HepG2 (cell line): ENCODE data around the gene ZNF442. TPM values are rescaled to one million over a fixed set of nuclear protein-coding genes. Genes with fewer than 3 reads are reported as not detected.
A peak's percentile ranks its signal among the peaks of the same experiment; 100 is the strongest.

Experiments used
- ATAC-seq: fragments of 200-7000 bp; cut with Tn5 transposase; 3 replicates; pipeline ENCODE4 v1.9.1; 2020; ENCODE audit warnings: mild to moderate bottlenecking, moderate library complexity
- BruUV-seq: library from RNA; stranded (reverse); fragments of 400-500 nt; replicated peaks from 2 replicates; lab custom pipeline; 2021; lab: Mats Ljungman, UMichigan
- CTCF ChIA-PET: fragments of 300-600 bp; formaldehyde crosslinking; extraction: SDS; loops from one replicate; lab custom pipeline; 2021; ENCODE audit warnings: low total read pairs, inconsistent platforms, low intra/inter-chr PET ratio; lab: Yijun Ruan, JAX
- POLR2A ChIA-PET: fragments of 350-600 bp; sonication (Branson Sonifier 250); formaldehyde crosslinking; loops from one replicate; lab custom pipeline; 2020; ENCODE audit warnings: antibody characterized with exemption, inconsistent platforms; lab: Yijun Ruan, JAX
- DNase-seq: peaks from one replicate; pipeline ENCODE4 v3.0.0-alpha.2; 2015; ENCODE audit warnings: low spot score
- FAIRE-seq: peaks from 3 replicates; lab custom pipeline; 2011; peaks lifted over from hg19 to GRCh38; lab: Jason Lieb, UNC
- H2AFZ ChIP-seq: one replicate; pipeline ENCODE4 v1.6.1; 2011; ENCODE audit warnings: low read length, inconsistent platforms
- H3K27ac ChIP-seq: fragments of 300-600 bp; 3 replicates; pipeline ENCODE4 v1.8.0; 2011; ENCODE audit warnings: mixed run types, mild to moderate bottlenecking, mixed read lengths, low read length, inconsistent platforms; ENCODE audit not compliant: insufficient read depth; ENCODE audit errors: extremely low read length
- H3K27me3 ChIP-seq, 2 experiments: fragments of 200-600 bp in 1 of 2; 2 replicates in 1 of 2; 3 replicates in 1 of 2; pipeline versions ENCODE4 v1.6.0 to v1.8.0; 2011; ENCODE audit warnings: low read length in 2 of 2, mild to moderate bottlenecking in 2 of 2, moderate library complexity in 2 of 2, inconsistent platforms in 1 of 2; ENCODE audit not compliant: insufficient read depth in 2 of 2, control insufficient read depth in 1 of 2
- H3K36me3 ChIP-seq, 2 experiments: fragments of 200-600 bp in 1 of 2; replicated peaks in 1 of 2; 2 replicates in 1 of 2; 3 replicates in 1 of 2; pipeline versions ENCODE4 v1.5.1 to v1.8.0; 2011; ENCODE audit warnings: low read length in 2 of 2, inconsistent platforms in 1 of 2; ENCODE audit not compliant: insufficient read depth in 2 of 2, control insufficient read depth in 1 of 2
- H3K4me1 ChIP-seq: 2 replicates; pipeline ENCODE4 v1.5.1; 2012; ENCODE audit warnings: low read length, inconsistent platforms; ENCODE audit not compliant: insufficient read depth
- H3K4me2 ChIP-seq: 2 replicates; pipeline ENCODE4 v1.6.0; 2011; ENCODE audit warnings: low read depth, low read length, inconsistent platforms
- H3K4me3 ChIP-seq, 3 experiments: fragments of 200-600 bp in 1 of 3; sonication (generic), shearing (Covaris generic) in 1 of 3; replicated peaks in 1 of 3; 2 replicates each; pipeline ENCODE4 v1.5.1; 2011 to 2016; ENCODE audit warnings: low read length in 3 of 3, inconsistent platforms in 2 of 3, low read depth in 2 of 3, mild to moderate bottlenecking in 2 of 3, control low read depth in 1 of 3, mixed read lengths in 1 of 3; ENCODE audit not compliant: insufficient read depth in 1 of 3
- H3K79me2 ChIP-seq: one replicate; pipeline ENCODE4 v1.6.1; 2011; ENCODE audit warnings: low read length, inconsistent platforms; ENCODE audit not compliant: insufficient read depth
- H3K9ac ChIP-seq: 2 replicates; pipeline ENCODE4 v1.6.0; 2011; ENCODE audit warnings: mild to moderate bottlenecking, low read depth, low read length, inconsistent platforms; ENCODE audit not compliant: insufficient read depth
- H3K9me3 ChIP-seq: 2 replicates; pipeline ENCODE4 v1.5.1; 2012; ENCODE audit warnings: mild to moderate bottlenecking, low read length
- H4K20me1 ChIP-seq: 2 replicates; pipeline ENCODE4 v1.6.0; 2011; ENCODE audit warnings: inconsistent platforms, mild to moderate bottlenecking, low read length, moderate library complexity; ENCODE audit not compliant: insufficient read depth
- ASH2L ChIP-seq: fragments of 300-600, 200-600 bp; sonication (generic); IDR thresholded peaks from 2 replicates; pipeline ENCODE4 v1.7.0; 2017; ENCODE audit warnings: low read depth, mild to moderate bottlenecking, moderate library complexity, mixed read lengths, low read length; ENCODE audit not compliant: insufficient read length
- CREB1 ChIP-seq, 2 experiments: fragments of 450-650 bp in 1 of 2; IDR thresholded peaks; 2 replicates each; pipeline ENCODE4 v1.6.1; 2016 to 2017; ENCODE audit warnings: control low read depth in 1 of 2, mild to moderate bottlenecking in 1 of 2, missing compliant biosample characterization in 1 of 2, missing genetic modification characterization in 1 of 2
- FOSL1 ChIP-seq: sonication (generic); formaldehyde crosslinking; IDR thresholded peaks from 2 replicates; pipeline ENCODE4 v1.9.0; 2021; ENCODE audit warnings: missing genetic modification reagents, borderline replicate concordance
- HNRNPLL ChIP-seq: fragments of 200-400 bp; formaldehyde crosslinking; IDR thresholded peaks from 2 replicates; pipeline ENCODE4 v1.6.1; 2017; ENCODE audit warnings: mild to moderate bottlenecking, low read depth, low read length; ENCODE audit not compliant: poor library complexity, severe bottlenecking
- JUND ChIP-seq: sonication (generic); formaldehyde crosslinking; IDR thresholded peaks from 2 replicates; pipeline ENCODE4 v1.8.0; 2022; ENCODE audit warnings: mild to moderate bottlenecking, missing genetic modification reagents
- KMT2A ChIP-seq: sonication (generic); formaldehyde crosslinking; IDR thresholded peaks from 2 replicates; pipeline ENCODE4 v1.4.0; 2020; ENCODE audit warnings: missing genetic modification reagents
- MTF1 ChIP-seq: sonication (generic); formaldehyde crosslinking; IDR thresholded peaks from 2 replicates; pipeline ENCODE4 v1.5.0; 2020; ENCODE audit warnings: missing genetic modification reagents
- TBX2 ChIP-seq: sonication (generic); formaldehyde crosslinking; IDR thresholded peaks from 2 replicates; pipeline ENCODE4 v1.5.0; 2020; ENCODE audit warnings: missing genetic modification reagents, mild to moderate bottlenecking, borderline replicate concordance
- ZBTB44 ChIP-seq: sonication (generic); formaldehyde crosslinking; IDR thresholded peaks from 2 replicates; pipeline ENCODE4 v1.4.0; 2020; ENCODE audit warnings: missing genetic modification reagents
- ZC3H13 ChIP-seq: sonication (generic); formaldehyde crosslinking; IDR thresholded peaks from 2 replicates; pipeline ENCODE4 v1.8.1; 2023; ENCODE audit warnings: mild to moderate bottlenecking, missing genetic modification reagents, moderate library complexity
- ZNF136 ChIP-seq: sonication (generic); formaldehyde crosslinking; IDR thresholded peaks from 2 replicates; pipeline ENCODE4 v1.8.1; 2022; ENCODE audit warnings: low read depth, mild to moderate bottlenecking, moderate library complexity, missing genetic modification reagents
- ZNF350 ChIP-seq: sonication (generic); formaldehyde crosslinking; IDR thresholded peaks from 2 replicates; pipeline ENCODE4 v1.4.0; 2020; ENCODE audit warnings: mild to moderate bottlenecking, low read depth, missing genetic modification reagents, borderline replicate concordance
- ZNF724P ChIP-seq: sonication (generic); formaldehyde crosslinking; IDR thresholded peaks from 2 replicates; pipeline ENCODE4 v1.8.0; 2022; ENCODE audit warnings: missing genetic modification reagents, borderline replicate concordance
- WGBS: methylation state at CpG from one replicate; pipeline ENCODE4 v1.1.6; 2017; ENCODE audit warnings: low lambda C conversion rate; 5-methylcytosine and 5-hydroxymethylcytosine counted together
- in situ Hi-C: cut with HindIII; loops from 2 replicates; pipeline ENCODE4 v1.10.0; 2017; ENCODE audit warnings: low pct_unique_long_range_greater_than_20kb; ENCODE audit not compliant: extremely low pct_ligation_motif_present
- intact Hi-C: fragments of 100-400 bp; cut with micrococcal nuclease; formaldehyde crosslinking; loops from one replicate; pipeline ENCODE4 v1.10.0; 2022; ENCODE audit not compliant: unreplicated experiment
- polyA plus RNA-seq, 8 experiments: library from polyadenylated mRNA; depleted of rRNA in 3 of 8; stranded (reverse) in 7 of 8; unstranded in 1 of 8; fragments of >200 nt; fragmentation: Illumina TruSeq in 4 of 8; extraction: Trizol in 4 of 8; gene quantifications; 2 replicates each; pipeline versions ENCODE4 v1.2.1 to v1.2.3, GENCODE V29; 2011 to 2016; ENCODE audit warnings: low read depth in 4 of 8, missing spikeins in 1 of 8, mixed read lengths in 1 of 8; ENCODE audit not compliant: insufficient read depth in 1 of 8
- total RNA-seq, 5 experiments: library from RNA; depleted of rRNA; stranded (reverse); fragments of >200 nt; fragmentation: Illumina TruSeq; extraction: Trizol; gene quantifications; 2 replicates each; pipeline ENCODE4 v1.2.3, GENCODE V29; 2016; ENCODE audit warnings: low read depth in 1 of 5
- TF ChIP-seq, protein P1 (sequence below): sonication (generic); formaldehyde crosslinking; conservative IDR thresholded peaks from 2 replicates; pipeline ENCODE4 v1.8.0; 2022; ENCODE audit warnings: low read depth, missing genetic modification reagents
- TF ChIP-seq, protein P2 (sequence below): sonication (generic); formaldehyde crosslinking; IDR thresholded peaks from 2 replicates; pipeline ENCODE4 v1.4.0; 2020; ENCODE audit warnings: missing genetic modification reagents

The ZNF442 gene
- total and polyA plus RNA-seq, 2 of the 13 experiments (the other 11 are each of a cell fraction or from before 2014, with no cell fraction given) = 1.0 to 6.0 TPM

DNA sequence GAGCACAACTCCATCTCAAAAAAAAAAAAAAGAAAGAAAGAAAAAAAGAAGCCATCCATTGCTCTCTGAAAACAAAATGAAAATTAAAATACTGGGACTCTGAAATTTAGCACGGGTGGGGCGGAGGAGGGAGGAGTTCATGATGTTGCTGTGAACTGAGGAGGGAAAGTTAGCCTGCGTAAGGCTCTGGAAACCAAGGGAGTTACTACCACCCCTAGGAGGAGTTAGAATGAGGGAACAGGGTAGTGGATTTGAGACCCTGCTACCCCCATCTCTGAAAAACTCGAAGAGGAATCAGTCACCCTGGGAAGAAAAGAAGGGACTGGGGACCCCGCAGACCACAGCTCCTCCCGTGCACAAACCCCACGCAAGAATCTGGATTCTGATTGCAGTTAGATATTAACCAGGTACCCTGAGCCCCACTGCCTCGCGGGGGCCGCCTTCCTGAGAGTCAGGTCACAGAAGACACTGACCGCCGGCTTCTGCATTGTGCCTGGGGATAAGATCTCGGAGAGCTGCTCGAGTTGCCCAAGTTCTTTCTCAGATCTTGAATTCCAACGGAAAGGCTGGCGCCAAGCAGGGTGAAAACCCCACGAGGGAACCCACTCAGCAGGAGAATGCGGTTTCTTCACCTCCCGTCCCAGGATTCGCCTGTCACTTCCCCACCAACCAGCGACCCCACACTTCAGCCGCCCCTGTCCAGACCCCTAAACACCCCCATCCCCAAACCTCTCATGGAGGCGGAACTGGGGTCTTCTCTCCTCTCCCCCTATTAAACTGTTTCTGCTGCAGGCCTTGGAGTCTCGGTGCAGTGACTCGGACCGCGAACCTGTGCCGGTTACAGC lies 870 bp downstream of the ZNF442 start:
- FAIRE-seq = no peak
- CTCF ChIA-PET = interaction anchor here (1.7 kb wide), 1 partner anchor 162 kb away, joined by 11 read pairs; no protein-coding TSS in a partner anchor
- peak overlapping the region; percentile 86 for H3K9ac ChIP-seq
- TF ChIP-seq ZNF350 (CRISPR knock-in tag) = no peak
- TF ChIP-seq JUND (CRISPR knock-in tag) = no peak
- 0 out of 2 replicates have a peak, but pooled peaks have one; percentile 9 for TF ChIP-seq ZNF136
- no peak for TF ChIP-seq ZBTB44 (CRISPR knock-in tag)
- TF ChIP-seq, protein P1, sequence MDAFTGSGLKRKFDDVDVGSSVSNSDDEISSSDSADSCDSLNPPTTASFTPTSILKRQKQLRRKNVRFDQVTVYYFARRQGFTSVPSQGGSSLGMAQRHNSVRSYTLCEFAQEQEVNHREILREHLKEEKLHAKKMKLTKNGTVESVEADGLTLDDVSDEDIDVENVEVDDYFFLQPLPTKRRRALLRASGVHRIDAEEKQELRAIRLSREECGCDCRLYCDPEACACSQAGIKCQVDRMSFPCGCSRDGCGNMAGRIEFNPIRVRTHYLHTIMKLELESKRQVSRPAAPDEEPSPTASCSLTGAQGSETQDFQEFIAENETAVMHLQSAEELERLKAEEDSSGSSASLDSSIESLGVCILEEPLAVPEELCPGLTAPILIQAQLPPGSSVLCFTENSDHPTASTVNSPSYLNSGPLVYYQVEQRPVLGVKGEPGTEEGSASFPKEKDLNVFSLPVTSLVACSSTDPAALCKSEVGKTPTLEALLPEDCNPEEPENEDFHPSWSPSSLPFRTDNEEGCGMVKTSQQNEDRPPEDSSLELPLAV = no peak
- no peak for TF ChIP-seq FOSL1 (CRISPR knock-in tag)
- peak; percentile 9 for TF ChIP-seq KMT2A (CRISPR knock-in tag)
- TF ChIP-seq ZC3H13 (CRISPR knock-in tag) = no peak
- TF ChIP-seq HNRNPLL = peak; percentile 23
- no peak for TF ChIP-seq ZNF724P (CRISPR knock-in tag)
- no peak for TF ChIP-seq CREB1 (IDR thresholded peaks at IDR 0.05)
- no peak for TF ChIP-seq CREB1 (CRISPR knock-in tag; IDR thresholded peaks at IDR 0.05)
- TF ChIP-seq MTF1 = no peak
- peak; percentile 13 for TF ChIP-seq ASH2L
- TF ChIP-seq, protein P2, sequence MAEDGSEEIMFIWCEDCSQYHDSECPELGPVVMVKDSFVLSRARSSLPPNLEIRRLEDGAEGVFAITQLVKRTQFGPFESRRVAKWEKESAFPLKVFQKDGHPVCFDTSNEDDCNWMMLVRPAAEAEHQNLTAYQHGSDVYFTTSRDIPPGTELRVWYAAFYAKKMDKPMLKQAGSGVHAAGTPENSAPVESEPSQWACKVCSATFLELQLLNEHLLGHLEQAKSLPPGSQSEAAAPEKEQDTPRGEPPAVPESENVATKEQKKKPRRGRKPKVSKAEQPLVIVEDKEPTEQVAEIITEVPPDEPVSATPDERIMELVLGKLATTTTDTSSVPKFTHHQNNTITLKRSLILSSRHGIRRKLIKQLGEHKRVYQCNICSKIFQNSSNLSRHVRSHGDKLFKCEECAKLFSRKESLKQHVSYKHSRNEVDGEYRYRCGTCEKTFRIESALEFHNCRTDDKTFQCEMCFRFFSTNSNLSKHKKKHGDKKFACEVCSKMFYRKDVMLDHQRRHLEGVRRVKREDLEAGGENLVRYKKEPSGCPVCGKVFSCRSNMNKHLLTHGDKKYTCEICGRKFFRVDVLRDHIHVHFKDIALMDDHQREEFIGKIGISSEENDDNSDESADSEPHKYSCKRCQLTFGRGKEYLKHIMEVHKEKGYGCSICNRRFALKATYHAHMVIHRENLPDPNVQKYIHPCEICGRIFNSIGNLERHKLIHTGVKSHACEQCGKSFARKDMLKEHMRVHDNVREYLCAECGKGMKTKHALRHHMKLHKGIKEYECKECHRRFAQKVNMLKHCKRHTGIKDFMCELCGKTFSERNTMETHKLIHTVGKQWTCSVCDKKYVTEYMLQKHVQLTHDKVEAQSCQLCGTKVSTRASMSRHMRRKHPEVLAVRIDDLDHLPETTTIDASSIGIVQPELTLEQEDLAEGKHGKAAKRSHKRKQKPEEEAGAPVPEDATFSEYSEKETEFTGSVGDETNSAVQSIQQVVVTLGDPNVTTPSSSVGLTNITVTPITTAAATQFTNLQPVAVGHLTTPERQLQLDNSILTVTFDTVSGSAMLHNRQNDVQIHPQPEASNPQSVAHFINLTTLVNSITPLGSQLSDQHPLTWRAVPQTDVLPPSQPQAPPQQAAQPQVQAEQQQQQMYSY (CRISPR knock-in tag) = no peak
- 0 out of 2 replicates have a peak, but pooled peaks have one; percentile 10 for TF ChIP-seq TBX2 (CRISPR knock-in tag)

More for the DNA sequence above, 870 bp downstream of the ZNF442 start:
- Histone ChIP-seq H3K27me3 (no peaks in the 10 kb centered on the region), H3K4me3 (peak overlapping the region; percentile 75 to 90 (median 89)), H3K36me3 (no peaks in the 10 kb centered on the region), H3K4me1 (peaks cover 25% of the 10 kb centered on the region), H3K27ac (peak overlapping the region; percentile 81), H2AFZ (no peak overlapping the region), H3K4me2 (peak overlapping the region; percentile 94), H4K20me1 (no peaks in the 10 kb centered on the region), H3K9me3 (no peaks in the 10 kb centered on the region), H3K79me2 (no peaks in the 10 kb centered on the region)
- POLR2A ChIA-PET = interaction anchor here (1.0 to 4.2 kb wide), 13 partner anchors 9 to 312 kb away, joined by 3 to 79 read pairs (median 8); partner anchors contain the start of genes ZNF136, ZNF44, ZNF443 and ZNF563
- WGBS = 14% methylated on average over 17 of the region's 28 CpGs
- intact Hi-C loops = loop anchor here (1.0 to 5.0 kb wide), 4 partner anchors 34 to 162 kb away; no protein-coding TSS in a partner anchor
- TSS peak; percentile 71 for BruUV-seq
- no peak for ATAC-seq
- in situ Hi-C loops = loop anchor here (10.0 kb wide), 1 partner anchor 70 kb away; the partner anchor contains the start of gene ZNF44
- DNase-seq = no peak
